Raji (cell line): ENCODE data around the gene MRNIP.

ENCODE experiments used
- POLR2A ChIP-seq: IDR thresholded peaks from 2 replicates; pipeline ENCODE4 v1.6.1; 2011; ENCODE audit warnings: low read depth, low read length, control low read depth; ENCODE audit not compliant: insufficient read depth

The MRNIP gene

DNA sequence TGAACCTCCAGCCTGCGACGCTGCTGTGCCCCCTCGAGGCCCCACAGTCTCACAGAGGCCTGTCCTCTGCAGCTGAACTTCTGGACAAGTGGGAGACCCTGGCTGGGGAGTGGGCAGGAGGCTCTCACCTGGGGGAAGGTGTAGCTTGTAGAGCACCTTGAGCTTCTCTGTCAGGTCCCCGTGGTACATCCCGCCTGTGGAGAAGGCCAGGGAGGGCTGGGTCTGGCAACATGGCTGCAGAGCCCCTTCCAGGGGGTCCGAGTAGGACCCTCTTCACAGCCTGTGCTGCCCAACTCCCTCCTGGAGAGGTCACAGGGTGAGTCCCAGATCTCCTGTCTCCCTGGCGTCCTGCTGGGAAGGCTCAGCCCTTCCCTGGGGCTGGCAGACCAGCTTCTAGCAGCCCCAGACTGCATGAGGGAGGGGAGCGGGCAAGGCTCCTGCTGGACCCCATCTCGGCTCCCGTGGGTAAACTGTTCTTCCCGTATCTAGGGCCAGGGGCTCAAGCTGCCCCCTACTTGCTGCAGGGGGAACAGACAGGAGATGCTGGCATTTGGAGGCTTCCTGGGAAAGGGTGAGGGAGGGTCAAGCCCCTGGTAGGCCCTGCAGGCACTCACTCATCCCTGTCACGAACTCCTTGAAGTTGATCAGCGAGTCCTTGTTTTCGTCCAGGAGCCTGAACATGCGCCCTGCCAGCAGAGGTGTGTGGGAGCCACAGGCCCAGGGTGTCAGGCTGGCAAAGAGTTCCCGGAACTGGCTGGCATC is 11.2 kb upstream of the MRNIP start:
- TF ChIP-seq POLR2A = no peak

DNA sequence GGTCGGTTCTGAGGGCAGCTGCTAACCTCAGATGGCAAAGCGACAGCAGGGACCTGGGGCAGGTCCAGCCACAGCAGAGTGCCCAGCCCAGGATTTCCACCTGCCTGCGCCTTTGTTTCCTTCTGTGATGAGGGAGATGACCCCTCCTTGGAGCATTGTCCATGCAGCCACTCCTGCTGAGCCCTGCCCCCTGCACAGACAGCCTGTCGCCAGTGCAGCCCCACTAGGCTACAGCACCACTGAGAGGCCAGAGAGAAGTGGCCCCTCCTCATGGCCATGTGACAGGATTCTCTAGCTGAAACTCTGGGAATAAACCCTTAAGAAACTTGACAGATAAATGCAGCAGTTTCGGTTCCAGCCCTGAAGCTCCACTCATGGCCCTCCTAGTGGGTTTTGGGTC is 10.5 kb upstream of the MRNIP start:
- TF ChIP-seq POLR2A = no peak

DNA sequence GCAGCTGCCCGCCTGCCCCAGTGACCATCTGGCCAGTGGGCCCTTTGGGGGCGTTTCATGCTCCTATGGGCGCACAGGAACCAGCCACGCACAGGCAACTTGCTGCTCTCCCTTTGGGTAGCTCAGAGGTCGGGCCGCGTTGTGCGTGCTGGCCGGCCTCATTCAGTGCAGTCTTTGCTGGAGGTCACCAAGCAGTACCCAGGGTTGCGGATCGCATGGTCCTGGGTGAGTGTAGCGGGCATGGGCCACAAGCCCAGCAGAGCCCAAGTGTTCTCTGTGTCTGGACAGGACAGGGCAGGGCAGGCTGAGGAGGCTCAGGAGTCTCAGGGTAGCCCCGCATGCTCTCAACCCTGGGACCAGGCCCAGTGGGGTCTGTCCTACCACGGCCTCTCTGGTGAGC is 9.9 kb upstream of the MRNIP start:
- no peak for TF ChIP-seq POLR2A

DNA sequence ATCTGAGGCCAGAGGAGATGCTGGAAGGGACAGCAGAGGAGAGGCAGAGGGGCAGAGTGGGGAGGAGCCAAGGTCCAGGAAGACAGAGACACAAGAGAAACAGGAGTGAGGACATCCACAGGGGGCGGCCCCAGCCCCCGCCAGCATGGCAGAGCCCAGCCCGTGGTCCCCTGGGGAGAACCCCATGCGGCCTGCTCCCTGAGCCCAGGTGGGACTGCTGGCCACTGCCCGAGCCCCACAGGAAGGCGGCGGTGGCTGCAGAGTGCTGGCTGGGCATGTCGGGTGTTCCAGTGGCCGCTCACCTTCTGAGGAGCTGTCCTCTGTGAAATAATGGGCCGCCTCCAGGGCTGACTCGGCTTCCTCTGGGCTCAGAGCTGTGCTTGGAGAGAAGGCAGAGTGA is 8.9 kb upstream of the MRNIP start:
- no peak for TF ChIP-seq POLR2A

DNA sequence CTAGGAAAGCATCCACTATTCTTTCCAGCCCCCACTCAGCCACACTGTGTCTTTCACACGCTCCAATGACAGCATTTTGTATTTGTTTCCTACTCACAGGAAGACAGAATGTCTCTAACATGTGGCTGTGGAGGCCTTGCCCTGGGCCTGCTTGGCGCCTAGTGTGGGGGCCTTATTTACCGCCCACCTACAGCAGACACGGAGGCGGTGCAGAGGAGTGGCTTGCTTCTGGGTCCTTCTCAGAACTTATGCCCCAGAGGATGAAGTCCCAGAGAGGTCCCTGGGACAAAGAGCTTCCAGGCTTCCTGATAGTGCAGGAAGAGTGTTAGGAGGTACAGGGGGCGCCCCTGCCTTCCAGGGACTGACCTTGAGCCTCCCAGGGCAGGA is 8.5 kb upstream of the MRNIP start:
- TF ChIP-seq POLR2A = no peak

DNA sequence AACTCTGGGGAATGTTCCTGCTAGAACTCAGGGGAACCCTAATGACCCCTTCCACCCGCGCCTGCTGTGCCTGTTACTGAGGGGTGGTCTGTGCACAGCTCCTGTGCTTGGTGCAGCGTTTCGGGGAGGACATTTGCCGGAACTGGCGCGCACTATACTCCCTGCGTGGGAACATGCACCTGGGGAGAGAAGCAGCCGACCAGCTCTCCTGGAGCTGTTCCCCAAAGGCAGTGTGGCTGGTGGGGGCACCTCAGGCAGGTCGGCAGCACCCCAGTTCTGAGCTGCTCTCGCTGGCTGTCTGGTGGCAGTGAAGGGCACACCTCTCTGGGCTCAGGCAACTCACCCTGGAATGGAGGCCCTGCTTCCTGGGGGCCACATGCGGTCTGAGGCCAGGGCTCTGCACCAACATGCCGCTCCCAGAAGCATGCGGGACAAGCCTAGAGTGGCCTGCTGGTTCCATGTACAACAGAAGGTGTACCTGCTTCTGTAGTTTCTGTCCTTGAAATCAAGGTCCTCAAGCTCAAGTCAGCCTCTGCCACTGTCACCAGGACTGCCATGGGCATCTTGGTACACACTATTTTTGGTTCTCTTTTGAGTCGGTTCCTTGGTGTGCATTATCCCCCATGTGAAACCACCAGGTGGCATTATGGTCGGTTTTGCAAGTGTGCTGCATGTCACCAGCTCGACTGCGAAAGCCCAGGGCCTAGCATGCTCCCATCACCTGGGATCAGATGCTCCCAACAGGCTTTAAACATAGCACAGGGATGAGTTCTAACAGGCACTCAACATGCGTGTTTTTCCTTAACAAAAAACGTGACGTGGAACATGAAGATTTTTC is 7.8 kb upstream of the MRNIP start:
- no peak for TF ChIP-seq POLR2A

DNA sequence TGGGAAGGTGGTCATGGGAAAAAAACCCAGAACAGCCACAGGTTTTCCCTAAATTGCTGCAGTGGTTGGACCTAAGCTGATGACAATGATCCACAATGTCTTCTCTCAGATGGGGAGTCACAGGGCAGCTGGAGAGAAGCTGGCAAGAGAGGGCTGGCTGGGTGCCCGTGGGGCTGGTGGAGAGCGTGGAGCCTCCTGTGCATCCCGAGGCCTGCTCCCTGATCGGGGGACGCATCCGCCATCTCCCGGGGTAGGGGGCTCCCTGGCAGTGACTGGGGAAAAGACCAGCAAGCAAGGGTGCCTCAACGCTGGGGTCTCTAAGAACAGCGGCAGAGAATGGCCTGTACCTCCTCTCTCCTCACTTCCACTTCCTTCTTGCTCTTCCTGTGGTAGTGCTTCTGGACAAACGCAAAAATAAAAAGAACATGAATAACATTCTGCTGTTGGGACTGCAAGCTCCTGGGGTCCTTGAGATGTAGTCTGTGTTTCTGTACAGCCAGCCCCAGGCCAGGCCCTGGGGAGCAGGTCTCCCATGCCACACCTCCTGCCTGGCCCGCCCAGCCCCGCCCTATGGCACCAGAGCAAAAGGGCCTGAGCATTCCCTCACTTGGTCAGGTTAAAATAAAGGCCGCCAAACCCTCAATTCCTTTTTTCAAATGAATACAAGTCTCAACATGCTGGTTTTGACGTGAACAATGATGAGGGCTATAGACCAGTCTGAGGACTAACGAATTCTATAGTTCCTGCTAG is 7.0 kb upstream of the MRNIP start:
- no peak for TF ChIP-seq POLR2A

DNA sequence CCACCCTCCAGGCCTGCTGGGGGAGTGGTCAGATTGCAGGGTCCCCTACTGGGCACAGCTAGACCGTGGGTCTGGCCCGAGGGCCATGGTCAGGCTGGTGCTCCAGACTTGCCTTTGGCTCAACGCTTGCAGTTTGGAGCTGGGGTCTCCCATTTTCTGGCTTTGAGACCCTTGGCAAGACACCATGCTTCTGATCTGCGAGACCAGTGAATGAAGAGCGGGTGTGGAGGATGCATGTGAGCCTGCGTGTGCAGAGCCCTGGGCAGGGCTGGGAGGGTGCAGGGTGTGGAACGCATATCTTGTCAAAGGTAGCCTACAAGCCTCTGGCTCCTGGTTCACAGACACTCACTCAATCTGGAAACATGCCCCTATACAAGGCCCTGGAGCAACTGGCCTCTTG is 6.1 kb upstream of the MRNIP start:
- no peak for TF ChIP-seq POLR2A

DNA sequence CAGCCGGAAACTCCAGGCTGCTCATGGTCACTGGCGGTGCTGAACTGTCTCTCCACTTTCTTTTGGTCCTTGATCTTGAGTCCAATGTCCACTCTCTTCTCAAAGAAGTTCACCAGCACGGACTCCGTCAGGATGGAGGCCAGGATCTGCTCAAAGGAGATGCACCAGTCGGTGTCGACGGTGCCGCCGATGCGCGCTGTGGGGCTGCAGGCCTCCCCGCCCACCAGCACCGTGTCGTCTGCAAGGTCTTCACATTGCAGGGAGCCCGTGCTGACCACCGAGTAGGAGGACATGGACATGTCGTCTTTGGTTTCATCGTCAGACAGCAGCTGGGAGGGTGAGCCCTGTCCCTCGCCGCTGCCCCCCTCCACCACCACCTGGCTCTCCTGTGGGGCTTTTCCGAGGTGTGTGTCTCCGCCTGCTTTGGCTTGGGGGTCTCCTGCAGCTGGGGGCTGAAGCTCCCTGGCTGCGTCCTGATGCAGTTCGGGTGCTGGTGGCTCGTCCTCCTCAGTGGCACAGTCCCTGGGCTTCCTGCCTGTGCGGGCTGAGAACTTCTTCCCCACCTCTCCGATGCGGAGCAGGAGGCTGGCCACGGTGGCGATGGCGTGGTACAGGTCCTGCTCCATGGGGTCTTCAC is 5.0 kb upstream of the MRNIP start:
- no peak for TF ChIP-seq POLR2A

DNA sequence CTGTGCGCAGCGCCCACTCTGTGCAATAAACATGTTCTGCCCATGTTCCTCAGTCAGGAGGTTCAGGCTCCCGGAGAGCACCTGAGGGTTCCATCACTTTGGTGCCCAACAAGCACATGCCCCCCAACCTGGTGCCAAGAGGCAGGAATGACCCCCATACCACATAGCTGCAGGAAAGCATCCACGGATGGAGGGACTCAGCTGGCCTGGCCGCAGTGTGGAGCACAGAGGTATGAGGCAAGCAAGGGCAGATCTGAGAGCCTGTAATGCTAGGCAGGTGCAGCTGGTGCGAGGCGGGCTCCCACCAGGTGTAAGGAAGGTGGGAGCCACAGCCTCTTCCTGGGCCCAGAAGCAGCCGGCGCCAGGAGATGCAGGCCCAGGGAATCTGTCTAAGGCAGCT is 4.3 kb upstream of the MRNIP start:
- TF ChIP-seq POLR2A = no peak

DNA sequence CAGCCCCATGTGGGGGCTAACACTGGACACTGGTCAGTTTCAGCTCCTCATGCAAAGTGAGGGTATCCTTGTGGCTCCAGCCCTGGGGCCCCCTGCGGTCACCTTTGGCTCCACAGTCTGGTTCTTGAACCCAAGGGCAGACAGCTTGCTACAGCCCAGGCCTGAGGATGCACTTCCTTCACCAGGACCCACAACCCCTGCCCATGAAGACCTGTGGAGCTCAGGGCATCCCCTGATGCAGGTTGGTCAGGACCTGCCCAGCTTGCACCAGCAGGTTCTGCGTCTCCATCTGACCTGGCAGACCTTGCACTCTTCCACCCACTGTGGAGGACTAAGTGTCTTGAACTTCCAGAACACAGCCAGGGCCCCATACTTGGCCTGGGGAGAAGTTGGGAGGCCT is 3.7 kb upstream of the MRNIP start:
- TF ChIP-seq POLR2A = no peak

DNA sequence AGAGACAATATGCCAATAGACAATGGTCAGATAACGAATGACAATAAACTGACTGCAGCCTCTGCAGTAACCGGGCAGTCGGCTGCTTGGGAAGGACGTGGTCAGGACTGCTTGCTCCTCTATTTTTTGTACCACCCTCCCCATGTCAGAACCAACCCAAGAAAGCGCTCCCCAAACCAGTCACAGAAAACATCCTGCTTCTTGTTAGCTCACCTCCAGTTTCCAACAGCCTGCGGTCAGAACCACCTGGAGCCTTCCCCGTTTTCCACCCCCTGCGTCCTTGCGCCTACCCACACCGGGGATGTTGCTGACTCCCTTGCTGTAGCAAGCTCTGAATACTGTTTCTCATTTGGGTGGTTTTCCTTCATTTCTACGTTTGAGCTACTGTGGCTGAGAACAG is 1.7 kb upstream of the MRNIP start:
- TF ChIP-seq POLR2A = no peak

DNA sequence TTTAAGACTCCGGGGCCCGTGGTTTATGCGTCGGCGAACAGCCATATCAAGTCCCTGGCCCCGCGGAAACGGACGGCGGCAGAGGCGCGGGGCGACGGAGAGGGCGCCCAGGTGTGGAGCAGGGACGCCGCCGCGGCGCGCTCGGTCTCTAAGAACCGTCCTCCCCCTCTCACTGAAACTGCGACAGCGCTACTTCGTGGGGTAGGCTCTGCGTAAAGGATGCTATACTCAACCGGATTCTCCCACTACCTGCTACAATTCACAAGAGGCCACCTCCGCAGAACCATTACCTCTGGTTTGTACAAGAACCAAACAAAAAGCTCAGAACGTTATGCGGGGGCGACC is 404 bp downstream of the MRNIP start:
- TF ChIP-seq POLR2A = no peak

DNA sequence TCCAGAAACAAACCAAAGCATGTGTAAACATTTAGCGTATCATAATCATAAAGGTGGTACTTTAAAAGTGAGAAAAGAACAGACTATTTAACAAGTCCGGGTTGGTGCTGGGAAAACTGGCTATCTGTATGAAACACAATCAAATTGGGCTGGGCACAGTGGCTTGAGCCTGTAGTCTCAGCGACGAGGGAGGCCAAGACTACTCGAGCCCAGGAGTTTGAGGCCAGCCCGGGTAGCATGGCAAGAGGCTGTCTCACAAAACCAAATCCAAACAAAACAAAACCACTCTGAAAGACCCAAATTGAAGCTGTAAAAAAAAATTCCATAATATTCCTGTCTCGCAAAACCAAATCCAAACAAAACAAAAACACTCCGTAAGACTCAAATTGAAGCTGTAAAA is 4.3 kb downstream of the MRNIP start:
- no peak for TF ChIP-seq POLR2A

DNA sequence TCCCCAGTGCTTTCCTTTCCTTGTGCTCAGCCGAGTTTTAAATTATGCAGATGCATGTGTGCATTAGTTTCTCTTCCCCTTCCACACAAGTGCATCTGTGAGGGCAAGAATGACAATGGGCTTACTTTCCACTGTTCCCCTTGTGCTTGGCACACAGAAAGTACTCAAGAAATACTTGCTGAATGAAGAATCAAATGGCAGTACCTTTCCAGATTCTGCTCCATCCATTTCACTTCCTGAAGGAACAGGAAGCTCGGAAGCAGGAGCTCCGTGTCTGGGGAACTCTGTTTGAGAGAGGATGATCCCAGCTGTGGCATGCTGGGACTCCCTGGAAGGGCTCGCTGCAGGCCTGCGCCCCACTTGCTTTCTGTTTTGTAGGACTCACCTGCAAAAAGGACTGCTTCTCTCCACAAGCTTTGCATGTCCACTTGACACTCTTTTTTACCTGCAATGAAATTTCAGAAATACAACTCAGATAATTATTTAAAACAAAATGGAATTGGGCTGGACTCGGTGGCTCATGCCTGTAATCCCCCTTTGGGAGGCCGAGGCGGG is 5.5 kb downstream of the MRNIP start:
- no peak for TF ChIP-seq POLR2A
